ENCODE results near the gene ST8SIA6.
A peak's percentile ranks its signal among the peaks of the same experiment; 100 is the strongest.
"Not testable (repeated sequence)": the region's sequence is repeated elsewhere in the genome, so short reads cannot be mapped to it uniquely, and the experiment has no call there.

Gene ST8SIA6

GRCh38 chr10:17454161-17455014 is at the start of gene ST8SIA6:
Gene ST8SIA6 (minus strand): TSS chr10:17454595. CDS start chr10:17454255, 340 bp downstream.
- Histone ChIP-seq H3K9ac (no peak within 1 kb of the TSS), H3K36me3 (ENCODE audit: control insufficient read depth, insufficient read depth, low read length) (no peaks in the 10 kb centered on the region), H2AFZ (peak within 1 kb of the TSS; percentile 44), H3K4me1 (no peaks in the 10 kb centered on the region), H3K4me3 (ENCODE audit: low read depth, low read length) (peak within 1 kb of the TSS; percentile 39), H3K79me2 (no peaks in the 10 kb centered on the region), H3K4me2 (ENCODE audit: low read length) (peak within 1 kb of the TSS; percentile 63), H3K27me3 (ENCODE audit: control insufficient read depth, insufficient read depth, low read length) (no peaks in the 10 kb centered on the region), H3K27ac (no peak within 1 kb of the TSS), H3K9me3 (ENCODE audit: control insufficient read depth, low read length) (no peaks in the 10 kb centered on the region)
- TF ChIP-seq CTCF (IDR thresholded peaks at IDR 0.05), result no peak

GRCh38 chr10:17503795-17504194 is 49.4 kb upstream of the ST8SIA6 start:
- no peaks in the 10 kb centered on the region for H3K27me3 ChIP-seq (ENCODE audit: control insufficient read depth, insufficient read depth, low read length)
- H3K4me3 ChIP-seq (ENCODE audit: low read depth, low read length), result no peak overlapping the region
- no peak for TF ChIP-seq CTCF (IDR thresholded peaks at IDR 0.05)
- H2AFZ ChIP-seq, result no peak overlapping the region
- no peaks in the 10 kb centered on the region for H3K79me2 ChIP-seq
- H3K9me3 ChIP-seq (ENCODE audit: control insufficient read depth, low read length), result no peaks in the 10 kb centered on the region
- H3K4me2 ChIP-seq (ENCODE audit: low read length), result no peak overlapping the region
- no peak overlapping the region for H3K27ac ChIP-seq
- no peak overlapping the region for H3K9ac ChIP-seq
- no peaks in the 10 kb centered on the region for H3K4me1 ChIP-seq
- no peaks in the 10 kb centered on the region for H3K36me3 ChIP-seq (ENCODE audit: control insufficient read depth, insufficient read depth, low read length)

GRCh38 chr10:17502814-17503213 is 48.4 kb upstream of the ST8SIA6 start:
- Histone ChIP-seq H3K4me3 (ENCODE audit: low read depth, low read length) (no peak overlapping the region), H3K27me3 (ENCODE audit: control insufficient read depth, insufficient read depth, low read length) (no peaks in the 10 kb centered on the region), H3K79me2 (no peaks in the 10 kb centered on the region), H2AFZ (no peak overlapping the region), H3K27ac (no peak overlapping the region), H3K4me2 (ENCODE audit: low read length) (no peak overlapping the region), H3K36me3 (ENCODE audit: control insufficient read depth, insufficient read depth, low read length) (no peaks in the 10 kb centered on the region), H3K4me1 (no peaks in the 10 kb centered on the region), H3K9ac (no peak overlapping the region), H3K9me3 (ENCODE audit: control insufficient read depth, low read length) (no peaks in the 10 kb centered on the region)
- no peak for TF ChIP-seq CTCF (IDR thresholded peaks at IDR 0.05)

GRCh38 chr10:17499014-17499413 is 44.6 kb upstream of the ST8SIA6 start:
- not testable (repeated sequence) for H3K4me3 ChIP-seq (ENCODE audit: low read depth, low read length); H3K27me3 ChIP-seq (ENCODE audit: control insufficient read depth, insufficient read depth, low read length); H3K79me2 ChIP-seq; H3K4me2 ChIP-seq (ENCODE audit: low read length); H2AFZ ChIP-seq; H3K27ac ChIP-seq; H3K9me3 ChIP-seq (ENCODE audit: control insufficient read depth, low read length); H3K9ac ChIP-seq; H3K36me3 ChIP-seq (ENCODE audit: control insufficient read depth, insufficient read depth, low read length); H3K4me1 ChIP-seq

- Histone ChIP-seq H3K9me3 (ENCODE audit: control insufficient read depth, low read length) (no peaks in the 10 kb centered on the region), H3K4me2 (ENCODE audit: low read length) (no peak overlapping the region), H3K9ac (no peak overlapping the region), H3K27me3 (ENCODE audit: control insufficient read depth, insufficient read depth, low read length) (no peaks in the 10 kb centered on the region), H3K4me3 (ENCODE audit: low read depth, low read length) (no peak overlapping the region), H2AFZ (no peak overlapping the region), H3K27ac (no peak overlapping the region), H3K4me1 (no peaks in the 10 kb centered on the region), H3K36me3 (ENCODE audit: control insufficient read depth, insufficient read depth, low read length) (no peaks in the 10 kb centered on the region), H3K79me2 (no peaks in the 10 kb centered on the region)
- TF ChIP-seq CTCF (IDR thresholded peaks at IDR 0.05), result no peak
These were observed 43.1 kb upstream of the ST8SIA6 start for GRCh38 chr10:17497446-17498030.
